Spleen (tissue), 11 donors: ENCODE results near the gene CCDC47. TPM values are rescaled to one million over a fixed set of nuclear protein-coding genes. Genes with fewer than 3 reads are reported as not detected.

ENCODE experiments used
- DNase-seq: peaks from one replicate; pipeline ENCODE4 v3.0.0-alpha.2; 2020
- H3K27ac ChIP-seq, 8 donors: fragments of 200-600 bp; sonication (generic) in 7 of 8; 1 replicate in 4 of 8; 2 replicates in 4 of 8; pipeline versions ENCODE4 v1.5.0 to v1.8.0; 2016 to 2021; ENCODE audit warnings: inconsistent platforms in 4 of 8, mild to moderate bottlenecking in 4 of 8, moderate library complexity in 1 of 8
- H3K27me3 ChIP-seq, 7 donors: fragments of 200-600 bp; sonication (generic) in 6 of 7; replicated peaks in 1 of 7; 1 replicate in 4 of 7; 2 replicates in 3 of 7; pipeline versions ENCODE4 v1.5.0 to v1.8.0; 2016 to 2021; ENCODE audit warnings: inconsistent platforms in 3 of 7, mild to moderate bottlenecking in 1 of 7
- H3K36me3 ChIP-seq, 6 donors: fragments of 200-600 bp; sonication (generic) in 5 of 6; 1 replicate in 4 of 6; 2 replicates in 2 of 6; pipeline versions ENCODE4 v1.5.0 to v1.8.0; 2016 to 2021; ENCODE audit warnings: inconsistent platforms in 2 of 6
- H3K4me1 ChIP-seq, 6 donors: fragments of 200-600 bp; sonication (generic) in 5 of 6; 1 replicate in 3 of 6; 2 replicates in 3 of 6; pipeline versions ENCODE4 v1.5.0 to v1.8.0; 2016 to 2021; ENCODE audit warnings: inconsistent platforms in 3 of 6
- H3K4me3 ChIP-seq, 8 donors: fragments of 200-600 bp; sonication (generic) in 7 of 8; 1 replicate in 4 of 8; 2 replicates in 4 of 8; pipeline versions ENCODE4 v1.5.0 to v1.8.0; 2016 to 2021; ENCODE audit warnings: inconsistent platforms in 4 of 8, mild to moderate bottlenecking in 4 of 8, moderate library complexity in 2 of 8
- H3K9me3 ChIP-seq, 8 donors: fragments of 200-600 bp; sonication (generic) in 7 of 8; 1 replicate in 4 of 8; 2 replicates in 4 of 8; pipeline versions ENCODE4 v1.5.0 to v1.8.0; 2016 to 2021; ENCODE audit warnings: inconsistent platforms in 4 of 8
- POLR2A ChIP-seq, 3 donors: fragments of 450-650 bp; IDR thresholded peaks; one replicate each; pipeline ENCODE4 v1.5.1; 2017; ENCODE audit warnings: antibody characterized with exemption in 3 of 3, mild to moderate bottlenecking in 1 of 3
- POLR2AphosphoS5 ChIP-seq, 3 donors: sonication (generic); formaldehyde crosslinking; IDR thresholded peaks; one replicate each; pipeline ENCODE4 v1.5.1; 2017; ENCODE audit warnings: antibody characterized with exemption in 3 of 3
- WGBS, 5 donors: extraction: QIAGEN DNeasy Blood & Tissue Kit in 3 of 5; methylation state at CpG; one replicate each; pipeline versions ENCODE4 v1.1.5 to v1.1.7; 2013 to 2018; 5-methylcytosine and 5-hydroxymethylcytosine counted together
- intact Hi-C: fragments of 100-400 bp; cut with DNase I; formaldehyde crosslinking; loops from one replicate; pipeline ENCODE4 v1.15.0; 2023; ENCODE audit warnings: low total_unique reads
- polyA plus RNA-seq, 3 donors: library from polyadenylated mRNA; stranded (reverse); fragments of 200-250 nt; gene quantifications; one replicate each; pipeline ENCODE4 v1.2.1, GENCODE V29; 2013
- total RNA-seq, 7 donors: library from RNA; depleted of rRNA in 3 of 7; stranded (reverse); fragments of >200 nt in 3 of 7; fragmentation: NEBNext Ultra II Directional in 4 of 7; extraction: Animal tissue kit (Norgen Biotek cat#: 25700) in 4 of 7; gene quantifications; one replicate each; pipeline versions ENCODE4 v1.1.0 to v1.2.1, GENCODE V29; 2016 to 2021
- TF ChIP-seq, protein P1 (sequence below), 11 experiments: fragments of 200-600 bp in 7 of 11; fragments of 450-650 bp in 4 of 11; sonication (generic) in 4 of 11; IDR thresholded peaks in 8 of 11; conservative IDR thresholded peaks in 3 of 11; 1 replicate in 7 of 11; 2 replicates in 4 of 11; pipeline versions ENCODE4 v1.4.0 to v1.8.0; 2016 to 2021; ENCODE audit warnings: antibody characterized with exemption in 11 of 11, inconsistent platforms in 4 of 11, mild to moderate bottlenecking in 1 of 11
- donor health status: healthy with polysubstance abuse.
- donor health status: DM: no; HTN: no; CAD: no; lungs with moderate emphysema.
- donor health status: DM: no; HTN: no; CAD: no.
- donor health status: Bipolar disorder and iron deficiency.
- donor health status: healthy.
- donor health status: DM: no; HTN: no; CAD: no.
- donor health status: DM: yes; HTN: yes; CAD: no.

CCDC47 gene
- total and polyA plus RNA-seq, 10 donors: 8.9 to 74.0 (median 51.5) TPM

- intact Hi-C loops: no loop called here
- Histone ChIP-seq H3K36me3 (peaks cover 9 to 100% (median 99%) of the 10 kb centered on the region in 6 donors), H3K9me3 (no peaks in the 10 kb centered on the region), H3K27ac (no peak overlapping the region), H3K27me3 (no peaks in the 10 kb centered on the region), H3K4me1 (peaks cover 0 to 40% (median 14%) of the 10 kb centered on the region in 6 donors), H3K4me3 (no peak overlapping the region)
- no peak for DNase-seq
- TF ChIP-seq, protein P1, sequence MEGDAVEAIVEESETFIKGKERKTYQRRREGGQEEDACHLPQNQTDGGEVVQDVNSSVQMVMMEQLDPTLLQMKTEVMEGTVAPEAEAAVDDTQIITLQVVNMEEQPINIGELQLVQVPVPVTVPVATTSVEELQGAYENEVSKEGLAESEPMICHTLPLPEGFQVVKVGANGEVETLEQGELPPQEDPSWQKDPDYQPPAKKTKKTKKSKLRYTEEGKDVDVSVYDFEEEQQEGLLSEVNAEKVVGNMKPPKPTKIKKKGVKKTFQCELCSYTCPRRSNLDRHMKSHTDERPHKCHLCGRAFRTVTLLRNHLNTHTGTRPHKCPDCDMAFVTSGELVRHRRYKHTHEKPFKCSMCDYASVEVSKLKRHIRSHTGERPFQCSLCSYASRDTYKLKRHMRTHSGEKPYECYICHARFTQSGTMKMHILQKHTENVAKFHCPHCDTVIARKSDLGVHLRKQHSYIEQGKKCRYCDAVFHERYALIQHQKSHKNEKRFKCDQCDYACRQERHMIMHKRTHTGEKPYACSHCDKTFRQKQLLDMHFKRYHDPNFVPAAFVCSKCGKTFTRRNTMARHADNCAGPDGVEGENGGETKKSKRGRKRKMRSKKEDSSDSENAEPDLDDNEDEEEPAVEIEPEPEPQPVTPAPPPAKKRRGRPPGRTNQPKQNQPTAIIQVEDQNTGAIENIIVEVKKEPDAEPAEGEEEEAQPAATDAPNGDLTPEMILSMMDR (IDR thresholded peaks at IDR 0.05 in 8 of 11, conservative IDR thresholded peaks at IDR 0.05 in 3 of 11): no peak
- TF ChIP-seq POLR2A (IDR thresholded peaks at IDR 0.05): no peak
- TF ChIP-seq POLR2AphosphoS5 (IDR thresholded peaks at IDR 0.05): peak; percentile 16 to 64 (median 39)
- 94 to 96% (median 95%) methylated on average over 27 of the region's 27 CpGs for WGBS, 5 donors
Measured at GRCh38 chr17:63817736-63818385, 44.5 kb upstream of the CCDC47 start.

DNA sequence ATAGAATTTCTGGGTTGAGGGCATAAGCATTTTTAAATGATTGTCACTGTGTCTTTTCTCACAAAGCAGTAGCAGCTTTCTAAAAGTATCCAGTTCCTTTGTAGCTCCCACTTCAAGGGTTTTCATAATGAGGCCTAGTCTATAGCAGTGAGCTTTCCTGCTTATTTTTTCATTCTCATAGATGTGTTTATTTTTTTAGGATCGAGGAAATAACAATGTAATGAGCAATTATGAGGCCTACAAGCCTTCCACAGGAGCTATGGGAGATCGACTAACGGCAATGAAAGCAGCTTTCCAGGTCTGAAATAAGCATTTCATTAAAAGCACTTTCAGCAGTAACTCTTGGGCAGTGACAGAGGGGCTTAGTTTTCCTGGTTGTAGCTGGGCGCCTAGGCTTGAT, 43.3 kb upstream of the CCDC47 start:
- Histone ChIP-seq H3K4me3 (no peak overlapping the region), H3K9me3 (no peaks in the 10 kb centered on the region), H3K4me1 (peaks cover 0 to 28% (median 5%) of the 10 kb centered on the region in 6 donors), H3K27me3 (no peaks in the 10 kb centered on the region), H3K27ac (no peak overlapping the region), H3K36me3 (peaks cover 13 to 100% (median 99%) of the 10 kb centered on the region in 6 donors)
- intact Hi-C loops: no loop called here
- TF ChIP-seq POLR2AphosphoS5 (IDR thresholded peaks at IDR 0.05): no peak
- no peak for TF ChIP-seq POLR2A (IDR thresholded peaks at IDR 0.05)
- TF ChIP-seq, protein P1 (IDR thresholded peaks at IDR 0.05 in 8 of 11, conservative IDR thresholded peaks at IDR 0.05 in 3 of 11): no peak
- 93 to 98% (median 96%) methylated on average over 4 of the region's 4 CpGs for WGBS, 5 donors
- DNase-seq: no peak

DNA sequence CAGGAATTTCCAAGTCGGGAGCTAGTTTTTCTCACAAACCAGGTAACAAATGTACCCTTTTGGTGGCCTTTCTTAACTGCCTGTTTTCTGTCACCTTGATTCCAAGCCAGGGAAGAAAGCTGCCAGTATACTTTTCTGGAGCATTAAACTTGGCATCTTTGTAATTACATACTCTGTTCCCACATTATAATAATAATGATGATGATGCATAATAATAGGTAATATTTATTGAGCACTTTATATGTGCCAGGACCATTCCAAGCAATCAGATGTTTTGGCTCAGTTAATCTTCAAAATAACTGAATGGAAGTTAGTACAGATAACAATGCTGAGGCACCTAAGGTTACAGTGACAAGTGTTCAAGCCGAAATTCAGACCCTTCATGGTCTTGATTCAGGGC, 42.7 kb upstream of the CCDC47 start:
- H3K27me3 ChIP-seq: no peaks in the 10 kb centered on the region
- TF ChIP-seq POLR2AphosphoS5 (IDR thresholded peaks at IDR 0.05): no peak
- TF ChIP-seq, protein P1 (IDR thresholded peaks at IDR 0.05 in 8 of 11, conservative IDR thresholded peaks at IDR 0.05 in 3 of 11): no peak
- no peak for TF ChIP-seq POLR2A (IDR thresholded peaks at IDR 0.05)
- H3K4me3 ChIP-seq: no peak overlapping the region
- H3K9me3 ChIP-seq: no peaks in the 10 kb centered on the region
- intact Hi-C loops: no loop called here
- H3K36me3 ChIP-seq: peaks cover 15 to 100% (median 99%) of the 10 kb centered on the region in 6 donors
- H3K4me1 ChIP-seq: peaks cover 0 to 23% (median 4%) of the 10 kb centered on the region in 6 donors
- no peak for DNase-seq
- 88 to 97% (median 96%) methylated on average over 2 of the region's 2 CpGs for WGBS, 5 donors
- H3K27ac ChIP-seq: no peak overlapping the region

DNA sequence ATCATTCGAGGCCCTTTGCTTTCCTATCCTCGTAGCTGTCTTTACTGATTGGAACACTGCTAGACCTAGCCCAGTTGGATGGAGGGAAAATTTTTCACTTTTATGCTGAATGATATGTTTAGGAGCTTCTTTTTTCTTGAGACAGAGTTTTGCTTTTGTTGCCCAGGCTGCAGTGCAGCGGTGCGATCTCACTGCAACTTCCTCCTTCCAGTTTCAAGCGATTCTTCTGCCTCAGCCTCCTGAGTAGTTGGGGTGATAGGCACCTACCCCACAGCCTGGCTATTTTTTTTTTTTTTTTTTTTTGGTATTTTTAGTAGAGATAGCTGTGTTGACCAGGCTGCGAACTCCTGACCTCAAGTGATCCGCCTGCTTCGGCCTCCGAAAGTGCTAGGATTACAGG, 36.6 kb upstream of the CCDC47 start:
- 74 to 90% (median 83%) methylated on average over 9 of the region's 9 CpGs for WGBS, 5 donors
- H3K36me3 ChIP-seq: peaks cover 10 to 100% (median 97%) of the 10 kb centered on the region in 6 donors

More for the DNA sequence above, 36.6 kb upstream of the CCDC47 start:
- no peak for TF ChIP-seq POLR2AphosphoS5 (IDR thresholded peaks at IDR 0.05)
- TF ChIP-seq, protein P1 (IDR thresholded peaks at IDR 0.05 in 8 of 11, conservative IDR thresholded peaks at IDR 0.05 in 3 of 11): no peak
- TF ChIP-seq POLR2A (IDR thresholded peaks at IDR 0.05): no peak
- no peaks in the 10 kb centered on the region for H3K27me3 ChIP-seq
- no peaks in the 10 kb centered on the region for H3K9me3 ChIP-seq
- DNase-seq: no peak
- intact Hi-C loops: no loop called here
- peaks cover 0 to 11% (median 0%) of the 10 kb centered on the region in 6 donors for H3K4me1 ChIP-seq
- no peak overlapping the region for H3K4me3 ChIP-seq
- H3K27ac ChIP-seq: peak overlapping the region in 1 of 8 donors; percentile 19
